Left kidney (tissue), 2 donors: ENCODE data around the gene DPEP3. TPM values are rescaled to one million over a fixed set of nuclear protein-coding genes. Genes with fewer than 3 reads are reported as not detected.

Source experiments
- DNase-seq: peaks from one replicate; pipeline ENCODE4 v3.0.0-alpha.2; 2013
- polyA plus RNA-seq: library from polyadenylated mRNA; unstranded; fragments of 120-200 nt; gene quantifications from one replicate; pipeline ENCODE4 v1.2.1, GENCODE V29; 2013; ENCODE audit not compliant: insufficient read length

DPEP3 gene
- polyA plus RNA-seq, 1 donor: 0.08 TPM

GRCh38 chr16:67967183-67967957 is 12.9 kb downstream of the DPEP3 start:
- DNase-seq: peak; percentile 42

DNA sequence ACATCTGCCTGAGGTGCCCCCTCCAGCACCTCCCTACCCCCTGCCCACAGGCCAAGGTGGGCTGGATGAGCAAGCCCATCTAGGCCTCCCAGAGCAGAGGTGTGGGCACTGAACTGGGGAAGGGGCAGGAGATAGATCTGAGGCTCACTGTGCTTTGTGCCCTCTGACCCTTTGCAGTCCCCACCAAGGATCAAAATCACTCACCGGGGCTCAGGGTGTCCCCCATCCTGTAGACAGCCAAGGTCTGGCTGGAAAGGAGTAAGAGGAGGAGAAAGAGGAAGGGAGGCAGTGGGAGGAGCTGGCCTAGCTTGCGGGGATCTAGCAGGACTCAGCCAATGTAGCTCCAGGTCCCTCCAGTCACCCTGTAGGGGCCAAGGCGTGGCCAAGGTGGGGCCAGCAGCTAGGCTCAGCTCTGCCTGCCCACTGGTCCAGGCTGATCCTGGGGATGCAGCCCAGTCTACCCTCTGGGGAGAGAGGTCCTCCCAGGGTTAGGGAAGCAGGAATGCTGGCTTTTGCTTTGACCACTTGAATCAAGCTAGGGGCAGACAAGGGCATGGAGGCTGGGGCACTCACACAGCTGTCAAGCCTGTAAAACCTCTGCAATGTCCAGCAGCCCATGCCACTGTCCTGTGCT is 13.6 kb downstream of the DPEP3 start:
- DNase-seq: no peak

DNA sequence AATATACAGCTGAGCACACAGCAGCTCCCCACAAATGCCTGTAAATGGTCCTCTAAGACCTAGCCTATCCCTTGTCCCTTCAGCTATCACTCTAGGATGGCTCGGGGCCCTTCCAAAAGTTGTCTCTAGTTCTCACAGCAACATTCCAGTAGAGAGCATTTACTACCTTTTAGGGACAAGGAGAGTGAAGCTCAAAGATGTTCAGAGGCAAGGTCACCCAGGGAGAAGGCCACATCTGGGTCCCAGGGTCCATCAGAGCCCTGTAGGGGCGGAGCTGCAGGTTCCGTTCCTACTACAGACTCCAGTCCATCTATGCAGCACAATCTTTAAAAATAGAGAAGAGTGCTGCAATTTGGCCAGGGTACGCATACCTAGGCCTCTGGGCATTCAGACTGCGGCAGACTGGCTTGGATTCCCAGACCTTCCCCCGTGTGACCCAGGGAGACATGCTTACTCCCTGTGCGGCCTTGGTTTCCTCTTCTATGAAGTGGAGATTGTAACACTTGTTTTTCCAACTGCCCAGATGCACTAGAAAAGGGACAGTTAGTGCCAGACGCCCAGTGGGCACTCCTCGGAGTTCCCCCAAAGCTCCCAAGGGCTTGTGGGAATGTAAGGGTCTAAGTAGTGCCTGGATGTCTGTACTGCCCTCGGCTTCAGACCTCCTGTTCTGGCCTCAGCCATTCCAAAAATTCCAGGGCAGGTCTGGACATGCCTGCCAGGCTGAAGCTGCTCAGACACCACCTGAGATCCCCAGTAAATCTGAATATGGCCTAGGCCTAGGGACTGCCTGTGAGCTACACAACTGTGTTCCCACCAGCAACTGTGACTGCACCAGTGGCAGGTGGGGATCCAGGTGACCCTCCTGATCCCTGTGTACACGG is 14.4 kb downstream of the DPEP3 start:
- DNase-seq: no peak

GRCh38 chr16:67964477-67965131 is 15.7 kb downstream of the DPEP3 start:
- DNase-seq: no peak

DNA sequence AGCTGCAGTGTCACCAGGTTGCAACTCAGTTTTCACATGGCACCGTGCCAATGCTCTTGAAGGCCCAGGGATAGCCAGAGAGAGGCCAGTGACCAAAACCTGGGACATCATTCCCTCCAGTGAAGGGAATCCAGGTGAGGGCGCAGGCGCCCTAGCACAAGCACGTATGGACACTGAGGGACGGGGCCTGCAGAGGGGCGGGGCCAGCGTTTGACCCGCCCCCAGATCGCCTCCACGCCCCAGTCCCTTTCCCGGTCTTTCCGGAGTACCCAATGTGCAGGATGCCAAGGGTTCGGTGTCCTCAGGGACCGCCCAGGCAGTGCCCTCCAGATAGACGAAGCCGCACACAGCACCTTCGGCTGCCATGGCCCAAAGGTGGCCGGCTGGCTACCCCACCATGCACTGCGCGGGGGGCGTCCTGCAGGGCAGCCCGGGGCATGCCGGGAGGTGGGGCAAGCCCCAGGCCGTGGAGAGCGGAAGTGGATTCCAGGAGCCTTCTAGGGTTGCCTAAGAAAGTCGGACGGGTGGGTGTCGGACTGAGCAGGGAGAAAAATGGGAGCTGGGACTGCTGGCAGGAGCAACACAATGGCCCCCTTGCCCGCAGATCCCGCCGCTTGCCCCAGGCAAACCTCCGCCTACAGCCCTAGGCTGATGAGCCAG is 16.5 kb downstream of the DPEP3 start:
- DNase-seq: peak; percentile 17

DNA sequence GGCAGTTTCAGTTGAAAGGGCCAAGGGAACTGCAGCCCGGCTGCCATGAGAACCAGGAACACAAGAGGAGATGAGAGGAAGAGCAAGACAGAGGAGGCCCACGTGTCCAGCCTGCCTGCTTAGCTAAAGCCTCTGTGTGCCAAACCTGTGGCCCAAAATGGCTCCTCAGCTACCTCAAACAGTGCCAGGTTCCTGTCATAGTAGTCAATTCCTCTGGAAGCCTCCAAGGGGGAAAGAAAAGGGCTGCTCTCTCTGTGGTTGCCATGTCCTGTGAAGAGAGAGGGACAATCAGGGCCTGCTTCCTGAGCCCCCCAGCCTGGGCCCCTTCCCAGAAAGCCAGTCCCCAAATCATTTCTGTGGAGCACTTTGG is 17.0 kb downstream of the DPEP3 start:
- DNase-seq: no peak

GRCh38 chr16:67962135-67962534 is 18.2 kb downstream of the DPEP3 start:
- DNase-seq: no peak

DNA sequence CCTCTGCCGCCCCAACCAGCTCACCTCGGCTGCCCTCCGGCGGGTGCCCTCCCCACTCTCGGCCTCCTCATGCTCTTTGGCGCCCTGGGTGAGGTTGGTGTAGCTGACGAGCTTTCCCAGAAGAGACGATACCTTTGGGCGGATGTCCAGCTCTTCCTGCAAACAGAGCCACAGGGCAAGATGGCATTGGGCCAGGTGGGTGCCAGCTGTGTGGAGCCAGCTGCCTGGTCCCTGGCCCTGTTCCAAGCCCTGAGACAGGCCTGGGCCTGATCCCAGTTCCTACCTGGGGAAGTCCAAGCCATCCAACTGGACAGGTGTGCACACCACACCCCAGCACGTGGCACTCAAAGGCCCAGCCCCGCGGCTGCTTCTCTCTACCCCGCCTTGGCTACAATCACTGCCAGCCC is 18.7 kb downstream of the DPEP3 start:
- DNase-seq: no peak

DNA sequence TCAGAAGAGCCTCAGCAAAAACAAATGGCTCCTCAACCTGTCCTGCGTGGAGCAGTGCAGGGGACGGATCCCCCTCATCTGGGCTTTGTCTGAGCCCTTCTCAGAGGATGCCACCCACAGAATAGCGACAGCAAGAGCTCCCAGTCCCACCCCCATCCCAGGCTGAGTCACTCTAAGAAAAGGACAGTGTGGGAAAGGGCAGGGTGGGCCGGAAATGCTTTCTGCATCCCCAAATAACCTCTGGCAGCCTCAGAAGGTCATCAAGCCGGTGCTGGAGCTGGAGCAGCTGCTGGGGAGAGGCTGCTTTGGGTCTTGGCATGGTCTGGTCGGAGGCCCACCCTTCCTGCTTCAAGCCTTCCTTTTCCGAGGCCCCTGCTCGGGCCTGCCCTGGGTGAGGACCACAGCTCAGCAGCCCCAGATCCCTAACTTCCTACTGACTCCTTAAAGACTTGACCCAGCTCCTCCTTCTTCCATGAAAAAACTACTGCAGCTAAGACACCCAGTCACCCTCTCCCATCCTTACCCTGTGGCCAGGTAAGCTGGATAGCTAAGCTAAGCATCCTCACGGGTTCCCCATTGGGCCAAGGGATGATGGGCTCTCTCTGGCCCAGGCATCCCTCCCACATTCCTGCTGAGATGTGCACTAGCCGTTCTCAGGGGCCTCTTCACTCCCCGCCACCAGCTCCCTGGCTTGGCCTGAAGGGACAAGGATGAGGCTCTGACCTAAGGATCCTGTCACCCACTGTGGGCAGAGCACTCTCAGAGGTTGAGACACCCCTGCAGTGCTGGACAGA is 20.6 kb downstream of the DPEP3 start:
- no peak for DNase-seq

GRCh38 chr16:67957622-67958021 is 22.7 kb downstream of the DPEP3 start:
- no peak for DNase-seq

DNA sequence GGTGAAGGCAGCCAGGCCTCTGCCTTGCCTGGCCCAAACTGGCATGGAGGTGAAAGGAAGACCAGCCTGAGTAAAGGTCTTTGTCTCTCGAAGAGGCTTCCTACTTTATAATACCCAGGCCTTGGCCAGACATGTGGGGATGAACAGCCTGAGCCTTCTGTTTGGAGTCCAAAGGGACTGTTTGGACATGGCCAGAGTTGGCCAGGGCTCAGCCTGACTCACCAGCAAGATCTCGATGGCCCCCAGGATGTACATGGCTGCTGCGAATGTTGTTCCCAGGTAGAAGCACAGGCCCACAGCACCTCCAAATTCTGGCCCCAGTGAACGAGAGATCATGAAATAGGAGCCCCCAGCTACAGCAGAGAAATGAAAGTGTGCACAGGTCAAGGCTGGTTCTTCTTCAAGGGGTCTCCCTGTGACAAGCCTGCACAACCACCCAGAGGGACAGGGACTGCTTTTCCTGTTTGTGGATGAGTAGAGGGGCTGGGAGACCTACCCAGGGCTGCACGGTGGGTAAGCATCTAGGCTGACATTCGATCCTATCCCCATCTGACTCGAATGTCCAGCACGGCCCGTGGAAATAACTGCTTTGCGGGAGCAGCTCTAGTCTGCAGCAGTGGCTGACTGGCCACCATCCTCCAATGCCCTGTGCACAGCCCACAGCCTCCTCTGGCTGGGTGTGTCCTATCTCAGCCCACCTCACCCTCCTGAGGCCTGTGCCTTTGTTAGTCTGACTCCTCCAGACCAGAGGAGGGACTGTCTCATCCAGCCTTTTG is 25.7 kb downstream of the DPEP3 start:
- no peak for DNase-seq

DNA sequence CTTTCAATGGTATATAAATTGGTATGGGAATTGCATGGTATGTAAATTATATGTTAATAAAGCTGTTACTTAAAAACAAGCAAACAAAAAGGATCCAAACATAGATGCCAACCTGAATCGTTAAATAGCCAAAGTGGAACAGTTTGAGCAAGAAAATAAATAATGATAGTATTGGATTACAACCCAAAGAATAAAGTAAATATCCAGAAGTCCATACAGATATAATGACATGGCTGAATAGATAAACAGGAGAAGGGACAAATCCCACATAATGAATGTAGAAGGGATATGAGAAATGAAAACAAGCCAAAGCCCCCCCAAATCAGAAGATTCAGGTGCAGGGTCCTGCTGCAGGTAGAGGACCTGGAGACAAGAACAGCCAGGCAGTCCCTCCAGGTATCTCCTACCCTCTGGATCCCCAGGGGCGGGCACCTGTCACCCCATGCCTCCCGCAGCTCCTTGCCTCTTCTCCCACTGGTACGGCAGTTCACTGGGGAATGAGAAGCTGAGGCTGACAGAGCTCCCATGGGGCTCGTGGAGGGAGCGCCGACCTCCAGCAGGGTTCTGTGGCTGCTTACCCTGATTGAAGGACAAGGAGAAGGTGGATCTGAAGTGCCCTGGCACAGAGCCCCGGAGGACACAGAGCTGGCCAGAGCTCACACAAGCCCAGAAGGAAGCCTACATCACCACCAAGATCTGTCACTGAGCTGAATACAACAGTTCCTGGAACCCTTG is 26.5 kb downstream of the DPEP3 start:
- no peak for DNase-seq

- DNase-seq: no peak
These were observed 28.8 kb downstream of the DPEP3 start for GRCh38 chr16:67951485-67951884.

GRCh38 chr16:67950335-67950843 is 29.9 kb downstream of the DPEP3 start:
- DNase-seq: no peak

DNA sequence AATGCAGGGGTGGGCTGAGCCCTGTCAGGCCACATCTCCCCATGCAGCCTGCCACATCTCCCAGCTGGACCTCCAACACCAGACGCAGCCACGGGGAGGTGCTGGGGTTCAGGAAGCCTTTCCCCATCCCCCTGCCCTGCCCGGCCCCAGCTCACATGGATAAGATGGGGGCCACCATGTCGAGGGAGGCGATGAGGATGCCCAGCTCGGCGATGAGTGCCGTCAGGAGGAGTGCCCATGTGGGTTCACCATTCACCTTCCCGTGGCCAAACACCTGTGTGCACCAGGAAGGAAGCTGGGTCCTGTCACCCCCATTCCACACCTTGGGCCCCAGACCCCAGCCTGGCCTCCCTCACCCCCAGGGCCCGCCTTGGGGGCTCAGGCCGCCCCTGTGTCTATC is 30.7 kb downstream of the DPEP3 start:
- DNase-seq: no peak

DNA sequence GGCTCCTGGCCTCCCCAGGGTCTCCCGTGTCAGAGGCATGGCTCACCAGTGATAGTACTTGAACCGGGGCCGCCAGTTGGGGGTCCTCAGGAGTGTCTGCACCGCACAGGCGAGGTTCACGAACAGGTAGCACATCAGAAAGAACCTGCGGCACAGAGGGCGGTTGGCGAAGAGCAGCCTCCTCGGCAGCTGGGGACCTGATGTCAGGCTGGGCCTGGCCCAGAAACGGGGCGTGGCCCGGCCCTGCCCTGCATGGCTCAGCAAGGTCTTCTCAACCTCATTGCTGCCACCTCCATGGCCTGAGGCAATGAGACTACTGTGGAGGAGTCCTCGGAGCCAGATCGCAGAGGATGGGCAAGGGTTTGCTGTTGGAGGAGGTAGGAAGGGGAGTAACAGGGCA is 32.3 kb downstream of the DPEP3 start:
- DNase-seq: no peak

DNA sequence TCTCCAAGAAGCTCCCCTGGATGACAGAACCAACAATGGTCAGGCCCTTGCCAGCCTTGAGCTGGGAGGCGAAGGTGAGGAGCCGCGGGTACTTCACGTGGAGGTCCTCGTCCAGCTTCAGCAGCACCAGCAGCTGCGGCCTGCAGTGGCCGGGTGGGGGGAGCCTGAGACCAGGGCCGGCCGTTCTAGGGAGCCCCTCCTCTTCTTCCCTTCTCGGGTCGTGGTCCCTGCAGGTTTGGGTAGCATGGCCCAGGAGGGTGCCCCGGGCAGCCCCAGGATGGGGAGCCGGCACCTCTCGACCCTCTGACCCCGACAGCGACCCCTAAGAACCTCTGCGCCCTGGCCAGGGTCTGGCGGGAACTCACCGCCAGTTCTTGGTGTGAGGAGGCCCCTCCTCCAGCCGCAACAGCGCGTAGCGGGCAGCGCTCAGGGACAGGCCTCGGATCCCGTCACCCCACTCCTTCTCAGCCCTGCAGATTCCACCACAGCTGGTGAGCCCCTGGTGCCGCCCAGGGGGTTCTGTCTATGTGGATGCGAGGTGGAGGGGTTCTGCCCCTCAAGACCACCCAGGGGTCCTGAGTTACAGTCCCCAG is 33.2 kb downstream of the DPEP3 start:
- DNase-seq: no peak

- DNase-seq: no peak
These were observed 34.1 kb downstream of the DPEP3 start for GRCh38 chr16:67946128-67946569.
